ENCODE measurements around the gene ABCC1.
A peak's percentile ranks its signal among the peaks of the same experiment; 100 is the strongest.
"Not testable (repeated sequence)": the region's sequence is repeated elsewhere in the genome, so short reads cannot be mapped to it uniquely, and the experiment has no call there.

The ABCC1 gene

GRCh38 chr16:16189842-16190241, 240.4 kb downstream of the ABCC1 start:
- DNase-seq (no peak), ATAC-seq (no peak)

DNA sequence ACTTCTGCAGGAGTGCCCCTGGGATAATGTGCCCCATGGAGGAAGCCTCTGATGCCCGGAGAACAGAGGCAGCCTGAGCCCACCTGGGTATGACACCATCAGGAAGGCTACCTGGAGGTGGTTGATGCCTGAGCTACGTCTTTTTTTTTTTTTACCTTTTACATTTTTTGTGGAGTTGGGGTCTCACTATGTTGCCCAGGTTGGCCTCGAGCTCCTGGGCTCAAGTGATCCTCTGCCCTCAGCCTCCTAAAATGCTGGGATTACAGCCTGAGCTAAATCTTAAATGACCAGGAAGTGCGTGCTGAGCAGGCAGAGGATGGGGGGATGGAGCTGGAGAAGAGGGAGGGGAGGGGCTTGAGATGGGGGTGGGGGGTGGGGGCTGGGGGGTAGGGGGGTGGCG, 241.1 kb downstream of the ABCC1 start:
- no peak for ATAC-seq
- no peak for DNase-seq

- ATAC-seq, DNase-seq: not testable (repeated sequence)
These were observed 241.6 kb downstream of the ABCC1 start for GRCh38 chr16:16190966-16191365.

DNA sequence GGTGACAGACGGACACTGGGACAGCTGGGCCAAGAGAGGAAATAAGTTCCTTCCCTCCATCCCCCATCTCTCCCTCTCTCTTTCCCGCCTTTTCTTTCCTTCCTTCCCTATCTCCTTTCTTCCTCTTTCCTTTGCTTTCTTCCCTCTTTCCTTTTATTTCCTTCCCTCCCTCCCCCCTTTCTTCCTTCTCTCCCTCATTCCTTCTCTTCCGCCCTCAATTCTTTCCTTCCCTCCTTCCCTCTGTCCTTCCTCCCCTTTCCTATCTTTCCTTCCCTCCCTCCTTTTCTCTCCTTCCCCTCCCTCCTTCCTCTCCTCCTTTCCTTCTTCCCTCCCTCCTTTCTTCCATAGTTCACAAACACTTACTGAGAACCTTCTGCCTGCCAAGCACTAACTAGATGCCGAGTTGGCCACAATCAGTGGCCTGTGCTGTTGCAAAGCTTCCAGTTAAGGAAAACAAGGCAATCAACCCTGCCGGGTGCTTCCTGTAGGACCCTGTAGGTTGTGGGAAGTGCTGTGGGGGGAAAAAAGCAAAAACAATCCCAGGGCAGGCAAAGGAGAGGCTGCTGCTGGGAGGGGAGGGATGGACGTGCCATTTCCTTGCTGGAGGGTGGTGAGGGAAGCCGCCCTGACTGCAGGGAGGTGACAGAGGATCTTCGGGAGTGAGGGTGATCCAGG, 242.2 kb downstream of the ABCC1 start:
- no peak for DNase-seq
- peak; percentile 29 for ATAC-seq
